Skeletal muscle satellite cell (primary cell): ENCODE data around the gene BCL2L2.

Experiments used
- H3K27me3 ChIP-seq: 2 replicates; pipeline ENCODE4 v1.7.0; 2013; ENCODE audit warnings: low read length; ENCODE audit not compliant: control insufficient read depth, insufficient read depth
- H3K36me3 ChIP-seq: 2 replicates; pipeline ENCODE4 v1.7.0; 2013; ENCODE audit warnings: mild to moderate bottlenecking, control low read depth, low read length; ENCODE audit not compliant: insufficient read depth
- H3K4me1 ChIP-seq: 2 replicates; pipeline ENCODE4 v1.7.0; 2013; ENCODE audit warnings: low read length; ENCODE audit not compliant: control insufficient read depth, insufficient read depth
- H3K4me2 ChIP-seq: 2 replicates; pipeline ENCODE4 v1.7.0; 2013; ENCODE audit warnings: mild to moderate bottlenecking, low read length
- H3K4me3 ChIP-seq: 2 replicates; pipeline ENCODE4 v1.7.0; 2013; ENCODE audit warnings: low read length
- H3K9ac ChIP-seq: 2 replicates; pipeline ENCODE4 v1.7.0; 2013; ENCODE audit warnings: mild to moderate bottlenecking, low read depth, low read length, moderate library complexity
- H3K9me3 ChIP-seq: replicated peaks from 2 replicates; pipeline ENCODE4 v1.7.0; 2013; ENCODE audit warnings: mild to moderate bottlenecking, control low read depth, low read length

BCL2L2 gene

GRCh38 chr14:23335623-23336022, 29.0 kb downstream of the BCL2L2 start:
- no peak overlapping the region for H3K9ac ChIP-seq
- peaks cover 23% of the 10 kb centered on the region for H3K27me3 ChIP-seq
- H3K4me1 ChIP-seq = no peaks in the 10 kb centered on the region
- no peak overlapping the region for H3K4me2 ChIP-seq
- H3K36me3 ChIP-seq = no peaks in the 10 kb centered on the region
- H3K4me3 ChIP-seq = no peak overlapping the region
- H3K9me3 ChIP-seq = no peaks in the 10 kb centered on the region

GRCh38 chr14:23339506-23340268, 33.1 kb downstream of the BCL2L2 start:
- Histone ChIP-seq H3K36me3 (no peaks in the 10 kb centered on the region), H3K4me1 (no peaks in the 10 kb centered on the region), H3K27me3 (peaks cover 27% of the 10 kb centered on the region), H3K9ac (no peak overlapping the region), H3K9me3 (no peaks in the 10 kb centered on the region), H3K4me2 (no peak overlapping the region), H3K4me3 (no peak overlapping the region)

GRCh38 chr14:23344481-23344880, 37.8 kb downstream of the BCL2L2 start:
- H3K27me3 ChIP-seq = peaks cover 6% of the 10 kb centered on the region
- H3K4me1 ChIP-seq = no peaks in the 10 kb centered on the region
- no peak overlapping the region for H3K9ac ChIP-seq
- H3K4me2 ChIP-seq = no peak overlapping the region
- H3K9me3 ChIP-seq = no peaks in the 10 kb centered on the region
- H3K4me3 ChIP-seq = no peak overlapping the region
- no peaks in the 10 kb centered on the region for H3K36me3 ChIP-seq

GRCh38 chr14:23345987-23346692, 39.5 kb downstream of the BCL2L2 start:
- H3K36me3 ChIP-seq = no peaks in the 10 kb centered on the region
- H3K4me3 ChIP-seq = no peak overlapping the region
- H3K4me2 ChIP-seq = no peak overlapping the region
- no peak overlapping the region for H3K9ac ChIP-seq
- no peaks in the 10 kb centered on the region for H3K9me3 ChIP-seq
- H3K4me1 ChIP-seq = no peaks in the 10 kb centered on the region
- H3K27me3 ChIP-seq = peaks cover 9% of the 10 kb centered on the region

GRCh38 chr14:23346693-23347405, 40.2 kb downstream of the BCL2L2 start:
- Histone ChIP-seq H3K4me3 (no peak overlapping the region), H3K4me2 (no peak overlapping the region), H3K9ac (no peak overlapping the region), H3K4me1 (peaks cover 3% of the 10 kb centered on the region), H3K27me3 (peaks cover 13% of the 10 kb centered on the region), H3K9me3 (no peaks in the 10 kb centered on the region), H3K36me3 (no peaks in the 10 kb centered on the region)

GRCh38 chr14:23347406-23348296, 41.0 kb downstream of the BCL2L2 start:
- no peaks in the 10 kb centered on the region for H3K9me3 ChIP-seq
- H3K4me1 ChIP-seq = peaks cover 7% of the 10 kb centered on the region
- no peak overlapping the region for H3K4me3 ChIP-seq
- peaks cover 8% of the 10 kb centered on the region for H3K27me3 ChIP-seq
- no peaks in the 10 kb centered on the region for H3K36me3 ChIP-seq
- H3K4me2 ChIP-seq = no peak overlapping the region
- H3K9ac ChIP-seq = no peak overlapping the region

- Histone ChIP-seq H3K4me1 (peaks cover 7% of the 10 kb centered on the region), H3K4me2 (no peak overlapping the region), H3K36me3 (no peaks in the 10 kb centered on the region), H3K27me3 (peaks cover 11% of the 10 kb centered on the region), H3K9ac (no peak overlapping the region), H3K9me3 (no peaks in the 10 kb centered on the region), H3K4me3 (no peak overlapping the region)
Measured at GRCh38 chr14:23348297-23348655, 41.6 kb downstream of the BCL2L2 start.

- Histone ChIP-seq H3K4me3 (no peak overlapping the region), H3K36me3 (no peaks in the 10 kb centered on the region), H3K9me3 (no peaks in the 10 kb centered on the region), H3K27me3 (peaks cover 20% of the 10 kb centered on the region), H3K9ac (no peak overlapping the region), H3K4me2 (no peak overlapping the region), H3K4me1 (peaks cover 7% of the 10 kb centered on the region)
Measured at GRCh38 chr14:23349156-23349845, 42.7 kb downstream of the BCL2L2 start.

- peak overlapping the region; percentile 79 for H3K4me3 ChIP-seq
- H3K4me1 ChIP-seq = peaks cover 7% of the 10 kb centered on the region
- peak overlapping the region; percentile 18 for H3K9ac ChIP-seq
- H3K36me3 ChIP-seq = no peaks in the 10 kb centered on the region
- no peaks in the 10 kb centered on the region for H3K9me3 ChIP-seq
- H3K4me2 ChIP-seq = peak overlapping the region; percentile 91
- peaks cover 42% of the 10 kb centered on the region for H3K27me3 ChIP-seq
Measured at GRCh38 chr14:23351681-23352505, 45.3 kb downstream of the BCL2L2 start.
